ENCODE results near the gene SLC14A1.

- no peak for TF ChIP-seq EZH2 (IDR thresholded peaks at IDR 0.05; ENCODE audit: insufficient read depth, poor library complexity, severe bottlenecking)
- TF ChIP-seq EZH2phosphoT487 (IDR thresholded peaks at IDR 0.05; ENCODE audit: insufficient read depth, low read depth): no peak
Measured at GRCh38 chr18:45728336-45729010, 4.5 kb downstream of the SLC14A1 start.
